ENCODE results near the gene FAF1. TPM values are rescaled to one million over a fixed set of nuclear protein-coding genes. Genes with fewer than 3 reads are reported as not detected.

The FAF1 gene
- total RNA-seq, 1 donor from 2014 or later = 46.4 TPM

DNA sequence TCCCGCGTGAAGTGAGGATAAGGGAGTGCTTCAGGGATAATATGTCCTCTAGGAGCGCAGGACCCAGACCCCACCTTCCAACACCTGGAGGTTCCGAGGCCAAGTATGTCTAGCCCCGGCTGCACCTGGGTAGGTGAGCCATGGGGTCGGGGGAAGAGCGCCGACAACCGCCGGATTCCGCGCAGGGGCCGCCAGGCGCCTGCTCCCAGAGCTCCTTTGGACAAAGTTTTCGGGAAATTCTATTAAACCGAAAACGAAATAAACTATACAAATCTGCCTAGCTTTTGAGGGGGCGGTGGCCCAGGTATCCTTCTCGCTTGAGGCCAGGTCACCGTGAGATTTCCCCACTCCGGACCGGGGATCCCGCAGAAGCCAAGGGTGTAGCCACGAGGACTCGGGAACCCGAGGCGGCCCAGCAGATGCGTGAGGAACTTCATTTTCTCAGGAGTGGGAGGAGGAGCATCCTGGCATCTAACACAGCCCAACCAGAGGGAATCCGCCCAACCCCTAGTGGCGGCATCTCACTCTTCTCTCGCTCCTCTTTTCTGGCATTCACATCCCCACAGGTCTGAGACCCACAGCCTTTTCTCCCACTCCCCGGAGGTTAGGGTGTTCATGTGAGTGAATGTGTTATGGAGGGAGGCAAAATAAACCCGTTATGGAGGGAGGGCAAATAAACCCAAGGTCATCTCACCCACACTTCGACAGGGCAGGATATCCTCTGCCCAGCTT, 534.5 kb downstream of the FAF1 start:
- TF ChIP-seq CTCF (IDR thresholded peaks at IDR 0.05) = no peak
- no peaks in the 10 kb centered on the region for H3K9me3 ChIP-seq
- H3K4me1 ChIP-seq = peaks cover 39% of the 10 kb centered on the region
- no peaks in the 10 kb centered on the region for H3K36me3 ChIP-seq
- DNase-seq (no peak), ATAC-seq (no peak)
- H3K27me3 ChIP-seq = peaks cover 100% of the 10 kb centered on the region
- intact Hi-C loops (cut with DNase I) = no loop called here
- H3K27ac ChIP-seq = no peak overlapping the region
- no peak overlapping the region for H3K4me3 ChIP-seq

DNA sequence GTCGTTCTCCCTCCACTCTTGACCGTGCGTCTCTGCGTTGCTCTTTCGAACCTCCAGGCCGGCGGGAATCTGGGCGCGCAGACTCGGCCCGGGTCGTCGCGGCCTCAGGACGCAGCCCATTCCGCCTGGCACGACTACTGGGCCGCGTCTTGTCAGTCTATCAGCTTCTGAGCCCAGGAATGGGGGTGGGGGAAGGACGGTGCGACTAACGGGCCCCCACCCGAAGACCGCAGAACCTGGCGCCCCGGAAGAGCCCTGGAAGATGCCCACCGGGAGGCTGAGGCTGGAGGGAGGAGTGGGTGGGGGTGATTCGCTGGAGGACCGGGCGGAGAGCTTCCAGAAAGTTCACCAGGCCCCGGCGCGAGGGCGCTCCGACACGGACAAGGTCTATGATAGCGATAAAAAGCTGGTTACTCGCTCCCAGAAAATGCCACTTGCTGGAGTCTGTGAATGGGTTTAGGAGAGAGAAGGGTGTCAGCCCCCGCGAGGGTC, 535.1 kb downstream of the FAF1 start:
- no peak for TF ChIP-seq CTCF (IDR thresholded peaks at IDR 0.05)
- no peaks in the 10 kb centered on the region for H3K36me3 ChIP-seq
- DNase-seq = no peak
- no peaks in the 10 kb centered on the region for H3K9me3 ChIP-seq
- intact Hi-C loops (cut with DNase I) = no loop called here
- H3K27ac ChIP-seq = no peak overlapping the region
- H3K27me3 ChIP-seq = peaks cover 100% of the 10 kb centered on the region
- peaks cover 40% of the 10 kb centered on the region for H3K4me1 ChIP-seq
- H3K4me3 ChIP-seq = no peak overlapping the region
- no peak for ATAC-seq

DNA sequence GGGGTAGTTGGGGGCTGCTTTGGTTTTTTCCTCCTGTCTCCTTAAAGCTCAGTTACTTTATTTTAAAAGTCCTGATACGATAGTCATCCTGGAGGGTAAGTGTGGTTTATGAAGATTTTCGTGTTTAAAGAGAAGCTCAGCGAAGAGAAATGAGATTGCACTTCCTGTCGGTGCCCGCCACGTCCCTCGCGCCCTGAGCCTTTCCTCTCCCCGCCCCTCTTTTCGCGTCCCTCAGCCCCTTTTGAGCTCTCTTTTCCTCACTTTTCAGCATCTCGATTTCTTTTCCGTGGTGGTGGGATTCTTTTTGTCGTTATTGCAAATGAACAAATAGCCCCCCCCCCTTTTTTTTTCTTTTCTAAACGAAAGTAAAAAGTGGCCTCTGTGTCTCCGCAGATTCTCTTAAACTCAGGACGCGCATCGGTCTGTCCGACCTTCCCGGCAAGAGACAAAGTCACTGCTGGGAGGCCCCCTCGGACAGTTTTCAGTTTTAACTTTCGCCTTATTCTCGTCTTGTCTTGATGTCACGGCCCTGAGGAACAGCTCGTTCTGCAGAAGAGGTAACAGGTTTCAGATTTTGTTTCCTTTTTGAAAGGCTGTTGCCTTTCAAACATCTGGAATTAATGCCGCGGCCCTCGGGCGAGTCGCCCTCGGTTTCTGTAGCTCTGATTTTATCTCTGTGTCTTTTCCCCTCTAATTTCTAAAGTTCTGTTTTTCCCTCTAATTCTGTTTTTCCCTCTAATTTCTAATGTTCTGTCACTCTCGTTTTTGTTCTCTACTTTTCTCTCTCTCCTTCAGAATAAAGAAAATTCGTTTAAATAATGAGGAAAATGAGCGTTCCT, 535.8 kb downstream of the FAF1 start:
- Histone ChIP-seq H3K9me3 (no peaks in the 10 kb centered on the region), H3K27me3 (peaks cover 100% of the 10 kb centered on the region), H3K36me3 (no peaks in the 10 kb centered on the region), H3K27ac (no peak overlapping the region), H3K4me1 (peaks cover 42% of the 10 kb centered on the region), H3K4me3 (peak overlapping the region; percentile 39)
- no peak for ATAC-seq
- TF ChIP-seq CTCF (IDR thresholded peaks at IDR 0.05) = no peak
- intact Hi-C loops (cut with DNase I) = no loop called here
- no peak for DNase-seq

- H3K4me1 ChIP-seq = peaks cover 43% of the 10 kb centered on the region
These were observed 536.4 kb downstream of the FAF1 start for GRCh38 chr1:50423670-50424000.

More at GRCh38 chr1:50423670-50424000, 536.4 kb downstream of the FAF1 start:
- ATAC-seq (no peak), DNase-seq (no peak)
- Histone ChIP-seq H3K9me3 (no peaks in the 10 kb centered on the region), H3K27me3 (peaks cover 98% of the 10 kb centered on the region), H3K27ac (no peak overlapping the region), H3K36me3 (no peaks in the 10 kb centered on the region), H3K4me3 (peak overlapping the region; percentile 39)
- intact Hi-C loops (cut with DNase I) = no loop called here
- TF ChIP-seq CTCF (IDR thresholded peaks at IDR 0.05) = no peak
